Activated CD4-positive, alpha-beta memory T cell treated with anti-CD3 and anti-CD28 coated beads, Interleukin-2, amount 10 ng/mL, durations not matched to agents 7 days and 5 days (primary cell): ENCODE data around the gene PLA2G4B. TPM values are rescaled to one million over a fixed set of nuclear protein-coding genes. Genes with fewer than 3 reads are reported as not detected.

ENCODE experiments used
- CTCF ChIA-PET: fragments of 350-600 bp; sonication (Branson Sonifier 250); formaldehyde crosslinking; loops from one replicate; lab custom pipeline; 2021; ENCODE audit warnings: antibody characterized with exemption, inconsistent platforms; lab: Charles Lee
- POLR2A ChIA-PET: fragments of 350-600 bp; sonication (Branson Sonifier 250); formaldehyde crosslinking; loops from one replicate; lab custom pipeline; 2021; ENCODE audit warnings: antibody characterized with exemption; lab: Charles Lee
- DNase-seq: peaks from one replicate; pipeline ENCODE4 v3.0.0-alpha.2; 2020
- H3K27ac Mint-ChIP-seq: one replicate; pipeline ENCODE4 v1.8.0; 2021; ENCODE audit warnings: mild to moderate bottlenecking, mixed read lengths
- H3K27me3 Mint-ChIP-seq: one replicate; pipeline ENCODE4 v1.8.0; 2021; ENCODE audit warnings: mixed read lengths
- H3K36me3 Mint-ChIP-seq: one replicate; pipeline ENCODE4 v1.8.0; 2021; ENCODE audit warnings: low read depth, mixed read lengths
- H3K4me1 Mint-ChIP-seq: one replicate; pipeline ENCODE4 v1.8.0; 2021; ENCODE audit warnings: mixed read lengths
- H3K4me3 Mint-ChIP-seq: one replicate; pipeline ENCODE4 v1.8.0; 2021; ENCODE audit warnings: mild to moderate bottlenecking, mixed read lengths
- H3K9me3 Mint-ChIP-seq: one replicate; pipeline ENCODE4 v1.8.0; 2021; ENCODE audit warnings: mixed read lengths
- total RNA-seq, 2 experiments: library from RNA; stranded (reverse); gene quantifications; one replicate each; pipeline ENCODE4 v1.2.3, GENCODE V29; 2021

PLA2G4B gene
- 1 to 10 TPM; 6.0 to 6.8 TPM for total RNA-seq

- H3K27ac Mint-ChIP-seq: no peak within 1 kb of the TSS
- peaks cover 5% of the 10 kb centered on the region for H3K36me3 Mint-ChIP-seq
- ChIA-PET POLR2A (no interaction called here), CTCF (interaction anchor here (1.2 to 1.3 kb wide), 2 partner anchors 43 to 65 kb away, joined by 3 read pairs; no protein-coding TSS in a partner anchor)
- DNase-seq: no peak
- H3K27me3 Mint-ChIP-seq: no peaks in the 10 kb centered on the region
- no peaks in the 10 kb centered on the region for H3K9me3 Mint-ChIP-seq
- H3K4me1 Mint-ChIP-seq: peaks cover 1% of the 10 kb centered on the region
- no peak within 1 kb of the TSS for H3K4me3 Mint-ChIP-seq
Measured at GRCh38 chr15:41838400-41838897, at the start of gene PLA2G4B. TSS of gene PLA2G4B (plus strand) at chr15:41838847. CDS start at chr15:41838914, 67 bp downstream.

- no peaks in the 10 kb centered on the region for H3K9me3 Mint-ChIP-seq
- DNase-seq: no peak
- H3K4me3 Mint-ChIP-seq: no peak overlapping the region
- POLR2A ChIA-PET: interaction anchor here (1.2 to 2.2 kb wide), 2 partner anchors 9 to 17 kb away, joined by 3 to 7 read pairs; no protein-coding TSS in a partner anchor
- H3K36me3 Mint-ChIP-seq: peaks cover 4% of the 10 kb centered on the region
- no peaks in the 10 kb centered on the region for H3K27me3 Mint-ChIP-seq
- H3K27ac Mint-ChIP-seq: no peak overlapping the region
- peaks cover 44% of the 10 kb centered on the region for H3K4me1 Mint-ChIP-seq
- CTCF ChIA-PET: interaction anchor here (0.5 to 9.4 kb wide), 3 partner anchors 15 to 22 kb away, joined by 3 to 45 read pairs (median 40); partner anchors contain the start of gene MAPKBP1
Measured at GRCh38 chr15:41789236-41789635, 49.4 kb upstream of the PLA2G4B start.

- Mint-ChIP-seq H3K9me3 (no peaks in the 10 kb centered on the region), H3K27me3 (no peaks in the 10 kb centered on the region), H3K36me3 (peaks cover 4% of the 10 kb centered on the region), H3K4me1 (peaks cover 46% of the 10 kb centered on the region), H3K27ac (no peak overlapping the region), H3K4me3 (no peak overlapping the region)
- CTCF ChIA-PET: interaction anchor here (4.6 to 9.4 kb wide), 2 partner anchors 16 to 21 kb away, joined by 40 to 45 read pairs; partner anchors contain the start of gene MAPKBP1
- DNase-seq: no peak
- POLR2A ChIA-PET: interaction anchor here (1.2 to 3.4 kb wide), 4 partner anchors 9 to 65 kb away, joined by 3 to 18 read pairs (median 6); partner anchors contain the start of gene MAPKBP1
Measured at GRCh38 chr15:41789662-41790061, 49.0 kb upstream of the PLA2G4B start.

- Mint-ChIP-seq H3K27me3 (no peaks in the 10 kb centered on the region), H3K4me3 (no peak overlapping the region), H3K4me1 (peaks cover 49% of the 10 kb centered on the region), H3K9me3 (no peaks in the 10 kb centered on the region), H3K27ac (no peak overlapping the region), H3K36me3 (peaks cover 3% of the 10 kb centered on the region)
- ChIA-PET POLR2A (interaction anchor here (1.2 to 3.4 kb wide), 4 partner anchors 10 to 66 kb away, joined by 3 to 18 read pairs (median 6); partner anchors contain the start of gene MAPKBP1), CTCF (interaction anchor here (4.6 to 9.4 kb wide), 2 partner anchors 16 to 21 kb away, joined by 40 to 45 read pairs; partner anchors contain the start of gene MAPKBP1)
- no peak for DNase-seq
Measured at GRCh38 chr15:41790169-41790568, 48.5 kb upstream of the PLA2G4B start.

- peak overlapping the region; percentile 70 for H3K27ac Mint-ChIP-seq
- H3K36me3 Mint-ChIP-seq: peaks cover 2% of the 10 kb centered on the region
- peak; percentile 30 for DNase-seq
- no peaks in the 10 kb centered on the region for H3K9me3 Mint-ChIP-seq
- H3K4me3 Mint-ChIP-seq: peak overlapping the region; percentile 1
- POLR2A ChIA-PET: interaction anchor here (1.0 to 3.4 kb wide), 6 partner anchors 11 to 67 kb away, joined by 3 to 18 read pairs (median 4); partner anchors contain the start of gene MAPKBP1
- CTCF ChIA-PET: interaction anchor here (0.9 to 9.4 kb wide), 3 partner anchors 10 to 20 kb away, joined by 3 to 45 read pairs (median 40); partner anchors contain the start of gene MAPKBP1
- H3K4me1 Mint-ChIP-seq: peaks cover 53% of the 10 kb centered on the region
- no peaks in the 10 kb centered on the region for H3K27me3 Mint-ChIP-seq
Measured at GRCh38 chr15:41790756-41791546, 47.7 kb upstream of the PLA2G4B start.

- Mint-ChIP-seq H3K27ac (peak overlapping the region; percentile 70), H3K36me3 (peaks cover 2% of the 10 kb centered on the region), H3K9me3 (no peaks in the 10 kb centered on the region), H3K4me1 (peaks cover 59% of the 10 kb centered on the region), H3K4me3 (peak overlapping the region; percentile 1), H3K27me3 (no peaks in the 10 kb centered on the region)
- CTCF ChIA-PET: interaction anchor here (0.9 to 9.4 kb wide), 3 partner anchors 9 to 20 kb away, joined by 3 to 45 read pairs (median 40); partner anchors contain the start of gene MAPKBP1
- POLR2A ChIA-PET: interaction anchor here (1.0 to 3.4 kb wide), 3 partner anchors 13 to 18 kb away, joined by 3 to 18 read pairs (median 3); partner anchors contain the start of gene MAPKBP1
- DNase-seq: no peak
Measured at GRCh38 chr15:41791547-41791937, 47.1 kb upstream of the PLA2G4B start.

- Mint-ChIP-seq H3K27me3 (no peaks in the 10 kb centered on the region), H3K4me1 (peaks cover 61% of the 10 kb centered on the region), H3K9me3 (no peaks in the 10 kb centered on the region), H3K36me3 (peaks cover 2% of the 10 kb centered on the region), H3K27ac (no peak overlapping the region), H3K4me3 (no peak overlapping the region)
- ChIA-PET CTCF (interaction anchor here (0.9 to 9.4 kb wide), 3 partner anchors 9 to 19 kb away, joined by 3 to 45 read pairs (median 40); partner anchors contain the start of gene MAPKBP1), POLR2A (interaction anchor here (1.0 to 3.4 kb wide), 3 partner anchors 14 to 19 kb away, joined by 3 to 18 read pairs (median 3); partner anchors contain the start of gene MAPKBP1)
- no peak for DNase-seq
Measured at GRCh38 chr15:41792000-41792637, 46.5 kb upstream of the PLA2G4B start.

GRCh38 chr15:41794081-41794480, 44.6 kb upstream of the PLA2G4B start:
- POLR2A ChIA-PET: interaction anchor here (1.2 kb wide), 1 partner anchor 10 kb away, joined by 3 read pairs; no protein-coding TSS in a partner anchor
- Mint-ChIP-seq H3K4me1 (peaks cover 52% of the 10 kb centered on the region), H3K27ac (no peak overlapping the region)

GRCh38 chr15:41795996-41796856, 42.4 kb upstream of the PLA2G4B start:
- no peaks in the 10 kb centered on the region for H3K9me3 Mint-ChIP-seq
- no peak for DNase-seq
- ChIA-PET POLR2A (interaction anchor here (0.7 to 0.8 kb wide), 2 partner anchors 17 to 22 kb away, joined by 3 read pairs; partner anchors contain the start of gene MAPKBP1), CTCF (interaction anchor here (0.9 to 1.5 kb wide), 4 partner anchors 15 to 53 kb away, joined by 3 to 7 read pairs (median 5); partner anchors contain the start of gene MAPKBP1)
- H3K27me3 Mint-ChIP-seq: no peaks in the 10 kb centered on the region
- H3K4me1 Mint-ChIP-seq: peaks cover 31% of the 10 kb centered on the region
- no peak overlapping the region for H3K27ac Mint-ChIP-seq
- H3K4me3 Mint-ChIP-seq: no peak overlapping the region
- peaks cover 15% of the 10 kb centered on the region for H3K36me3 Mint-ChIP-seq

More at GRCh38 chr15:41794081-41794480, 44.6 kb upstream of the PLA2G4B start:
- H3K27me3 Mint-ChIP-seq: no peaks in the 10 kb centered on the region
- CTCF ChIA-PET: interaction anchor here (1.2 to 9.4 kb wide), 2 partner anchors 17 to 20 kb away, joined by 8 to 45 read pairs; partner anchors contain the start of gene MAPKBP1
- no peak overlapping the region for H3K4me3 Mint-ChIP-seq
- no peaks in the 10 kb centered on the region for H3K9me3 Mint-ChIP-seq
- DNase-seq: no peak
- peaks cover 2% of the 10 kb centered on the region for H3K36me3 Mint-ChIP-seq

GRCh38 chr15:41797201-41797944, 41.3 kb upstream of the PLA2G4B start:
- Mint-ChIP-seq H3K36me3 (peaks cover 20% of the 10 kb centered on the region), H3K4me1 (peaks cover 20% of the 10 kb centered on the region), H3K4me3 (no peak overlapping the region), H3K27ac (no peak overlapping the region), H3K9me3 (no peaks in the 10 kb centered on the region), H3K27me3 (no peaks in the 10 kb centered on the region)
- CTCF ChIA-PET: interaction anchor here (1.3 to 1.5 kb wide), 2 partner anchors 14 to 23 kb away, joined by 6 to 7 read pairs; partner anchors contain the start of gene MAPKBP1
- DNase-seq: no peak
- POLR2A ChIA-PET: interaction anchor here (1.1 kb wide), 1 partner anchor 19 kb away, joined by 3 read pairs; no protein-coding TSS in a partner anchor
